Posterior vena cava (tissue), 2 donors: Measurements from ENCODE around the gene ADORA3. TPM values are rescaled to one million over a fixed set of nuclear protein-coding genes. Genes with fewer than 3 reads are reported as not detected.

Experiments
- DNase-seq: peaks from one replicate; pipeline ENCODE4 v3.0.0-alpha.2; 2020; ENCODE audit warnings: low spot score
- intact Hi-C, 2 donors: fragments of 100-400 bp; cut with DNase I; formaldehyde crosslinking; loops; one replicate each; pipeline versions ENCODE4 v1.14.1 to v1.14.2; 2022 to 2023
- total RNA-seq, 2 donors: library from RNA; stranded (reverse); fragmentation: NEBNext Ultra II Directional; extraction: Animal tissue kit (Norgen Biotek cat#: 25700); gene quantifications; one replicate each; pipeline ENCODE4 v1.2.1, GENCODE V29; 2021
- donor health status: DM: yes; HTN: yes; CAD: no.
- donor health status: DM: yes; HTN: yes; CAD: no.

The ADORA3 gene
- total RNA-seq, 2 donors from 2014 or later = 10.3 to 17.5 TPM

DNA sequence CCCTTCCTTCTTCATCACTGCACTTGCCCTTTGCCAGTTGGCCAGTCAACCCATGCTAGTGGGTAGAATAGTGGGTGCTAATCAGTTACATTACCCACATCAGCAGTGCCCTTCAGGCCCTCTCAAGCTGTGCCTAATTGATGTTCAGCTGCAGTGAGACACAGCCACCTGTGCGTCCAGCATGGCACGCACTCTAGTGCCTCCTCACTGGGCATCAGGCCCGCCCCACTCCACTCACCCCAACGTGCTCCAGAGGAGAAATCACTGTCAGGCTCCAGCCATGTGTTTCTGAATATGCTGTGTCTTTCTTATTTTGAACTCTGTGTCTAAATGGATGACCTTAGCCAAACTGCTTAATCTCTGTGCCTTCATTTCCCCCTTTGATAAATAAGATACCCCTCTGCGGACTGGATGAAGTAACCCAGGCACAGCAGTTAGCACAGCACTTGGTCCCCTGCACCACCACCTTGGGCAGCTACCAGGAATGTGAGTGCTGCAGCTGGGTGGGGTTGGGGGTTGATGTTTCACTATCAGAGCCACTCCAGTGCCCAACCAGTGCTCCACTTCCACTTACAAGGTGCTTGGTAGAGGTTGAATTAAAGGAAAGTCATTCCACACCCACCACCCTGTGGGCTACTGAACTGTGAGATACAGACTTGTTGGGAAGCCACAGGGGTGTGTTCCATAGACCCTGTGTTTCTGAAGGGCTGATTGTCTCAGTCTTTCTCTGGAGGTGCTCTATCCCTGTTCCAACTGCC lies 8.9 kb upstream of the ADORA3 start:
- intact Hi-C loops = no loop called here
- no peak for DNase-seq

DNA sequence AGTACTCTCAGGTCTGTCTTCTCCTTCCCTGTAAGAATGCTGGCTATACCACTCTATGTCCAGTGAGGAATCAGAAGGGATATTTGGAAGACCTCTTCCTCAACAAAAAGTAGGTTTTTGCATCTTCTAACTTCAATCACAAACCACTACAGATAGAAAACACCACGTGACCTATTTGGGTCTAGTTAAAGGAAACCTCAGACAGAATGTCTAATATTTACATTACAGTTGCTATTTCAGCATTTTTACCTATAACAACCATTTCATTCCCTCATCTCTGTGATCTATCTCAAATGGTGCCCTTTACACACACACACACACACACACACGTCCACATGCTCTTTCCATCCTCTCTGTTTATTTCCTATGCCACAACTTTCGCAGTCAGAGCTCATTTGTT lies 7.9 kb upstream of the ADORA3 start:
- intact Hi-C loops = no loop called here
- no peak for DNase-seq

DNA sequence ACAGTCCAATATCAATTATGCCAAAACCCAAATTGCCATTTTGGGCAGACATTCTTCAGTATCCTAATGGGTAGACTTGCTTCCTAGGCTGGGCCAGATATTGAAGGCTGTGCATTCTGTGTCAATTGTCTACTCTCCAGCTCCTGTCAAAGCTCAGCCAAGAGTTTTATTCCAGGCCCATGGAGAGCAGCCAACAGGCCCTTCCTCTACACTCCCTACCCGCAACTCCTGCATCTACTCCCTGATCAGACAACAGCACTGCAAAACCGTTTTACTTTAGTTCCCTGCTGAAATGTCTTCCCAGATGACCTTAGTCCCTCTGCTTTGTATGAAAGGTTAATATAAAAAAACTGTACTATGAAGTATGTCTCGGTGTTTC lies 6.6 kb upstream of the ADORA3 start:
- intact Hi-C loops = loop anchor here in 1 of 2 donors (5.0 to 10.0 kb wide), 2 partner anchors 147 to 235 kb away; no protein-coding TSS in a partner anchor
- no peak for DNase-seq

DNA sequence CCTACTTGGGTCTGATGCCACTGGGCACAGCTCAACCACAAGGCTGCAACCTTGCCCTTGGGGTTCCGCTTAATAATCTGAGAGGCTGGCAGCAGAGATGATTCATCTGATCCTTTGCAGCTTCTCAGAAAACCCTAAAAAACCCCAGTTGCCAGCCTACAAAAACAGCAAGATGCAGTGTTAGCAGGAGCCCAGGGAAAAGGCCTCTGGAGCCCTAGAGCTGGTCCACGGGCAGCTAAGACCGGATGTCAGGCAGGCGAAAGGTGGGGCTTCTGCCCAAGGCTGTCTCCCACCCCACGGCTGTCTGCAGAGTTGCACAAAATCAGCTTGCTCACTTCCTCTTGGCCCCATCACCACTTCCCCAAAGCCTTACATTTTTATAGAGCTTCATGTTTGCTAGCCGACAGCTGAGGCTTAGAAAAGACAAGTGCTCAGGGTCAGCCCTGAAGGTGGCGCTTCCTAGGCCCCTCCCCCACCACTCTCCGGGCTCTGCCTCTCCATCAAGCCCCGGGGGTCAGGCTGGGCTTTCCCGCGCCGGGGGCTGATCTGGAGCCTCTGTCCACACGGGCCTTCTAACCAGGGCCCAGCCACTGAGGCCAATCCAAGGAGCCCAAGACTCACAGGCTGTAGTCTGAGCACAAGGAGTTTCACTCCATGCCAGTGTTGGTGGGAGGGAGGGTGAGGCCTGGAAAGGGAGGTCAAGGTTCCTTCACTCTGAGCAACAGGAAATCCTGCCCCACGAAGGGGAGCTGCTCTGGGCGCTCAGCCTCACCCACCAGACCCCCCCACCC lies 4.2 kb upstream of the ADORA3 start:
- peak; percentile 94 for DNase-seq

DNA sequence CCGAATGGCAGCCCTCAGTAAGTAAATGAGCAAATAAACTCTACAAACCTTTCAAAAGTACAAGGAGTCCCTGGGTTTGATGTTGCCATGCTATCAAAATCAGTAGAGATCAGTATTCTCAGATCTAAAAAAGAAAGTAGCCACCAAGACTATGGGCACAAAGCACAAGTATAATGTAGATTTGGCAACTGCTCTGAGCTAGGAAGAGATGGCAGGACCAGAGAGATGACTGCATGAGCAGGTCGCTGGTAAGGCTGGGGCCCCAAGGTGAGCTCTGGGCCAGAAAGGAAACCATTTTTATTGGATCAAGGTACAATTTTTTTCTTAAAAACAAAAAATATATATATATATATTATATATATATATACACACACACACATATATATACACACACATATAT lies 3.1 kb upstream of the ADORA3 start:
- intact Hi-C loops = loop anchor here in 1 of 2 donors (5.0 to 10.0 kb wide), 2 partner anchors 151 to 238 kb away; no protein-coding TSS in a partner anchor
- no peak for DNase-seq

More for the DNA sequence above, 4.2 kb upstream of the ADORA3 start:
- intact Hi-C loops = loop anchor here in 1 of 2 donors (5.0 to 10.0 kb wide), 2 partner anchors 150 to 237 kb away; no protein-coding TSS in a partner anchor

DNA sequence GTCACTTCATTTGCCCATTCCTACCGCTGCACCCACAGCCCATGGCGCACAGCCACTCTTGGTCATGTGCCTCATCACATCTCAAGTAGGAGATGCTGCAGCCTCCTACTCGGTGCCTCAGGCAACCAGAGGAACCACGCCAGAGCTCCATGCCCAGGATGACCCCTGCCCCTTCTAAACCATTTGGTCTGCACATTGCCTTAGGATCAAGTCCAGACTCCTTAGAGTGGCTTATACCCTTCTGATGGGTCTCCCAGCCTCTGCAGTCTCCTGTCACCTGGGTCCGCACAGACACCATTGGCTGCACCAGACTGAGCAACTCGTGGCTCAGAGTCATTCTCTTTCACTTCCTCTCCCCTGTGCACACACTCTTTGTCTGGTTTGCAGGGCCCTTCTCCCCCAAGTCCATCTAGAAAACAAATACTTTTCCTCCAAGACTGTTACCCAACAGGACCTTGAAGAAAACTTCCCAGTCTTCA lies 2.2 kb upstream of the ADORA3 start:
- intact Hi-C loops = loop anchor here in 1 of 2 donors (5.0 to 10.0 kb wide), 2 partner anchors 152 to 239 kb away; no protein-coding TSS in a partner anchor
- no peak for DNase-seq

DNA sequence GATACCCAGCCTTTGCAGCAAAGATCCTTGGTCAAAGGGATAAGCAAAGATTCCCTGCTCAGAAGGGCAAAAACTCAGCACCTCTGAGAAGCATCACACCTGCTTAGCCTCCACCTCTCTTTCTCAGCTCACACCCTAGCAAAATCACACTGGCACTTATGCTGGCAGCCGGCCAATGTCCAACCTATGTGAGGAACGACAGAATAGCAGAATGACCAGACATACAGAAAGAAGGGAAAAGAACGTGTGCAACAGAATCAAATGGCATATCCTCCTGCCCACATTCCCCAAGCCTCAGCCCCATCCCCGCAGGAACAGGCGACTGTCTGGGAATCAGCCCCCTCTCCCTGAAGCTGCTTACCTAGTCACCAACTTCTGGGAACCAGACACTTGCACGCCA lies 664 bp upstream of the ADORA3 start:
- DNase-seq = no peak
- intact Hi-C loops = loop anchor here in 1 of 2 donors (10.0 kb wide), 1 partner anchor 241 kb away; no protein-coding TSS in a partner anchor

DNA sequence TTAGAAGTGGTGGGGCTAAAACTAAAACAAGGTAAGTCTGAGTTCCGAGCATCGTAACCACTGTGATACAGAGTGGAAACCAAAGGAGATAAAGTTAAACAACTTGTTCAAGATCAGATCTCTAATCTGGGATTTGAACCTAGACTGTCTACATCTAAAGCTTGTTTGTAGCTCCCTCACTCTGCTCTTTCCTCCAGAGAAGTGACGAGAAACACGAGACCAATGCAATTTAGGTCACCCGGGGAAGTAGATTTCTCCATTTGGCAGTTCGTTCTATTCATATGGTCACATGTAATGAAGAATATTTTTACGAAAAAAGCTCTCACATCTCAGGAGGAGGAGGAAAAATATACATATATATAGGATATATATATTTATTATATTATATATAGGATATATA lies 1.8 kb downstream of the ADORA3 start:
- DNase-seq = no peak
- intact Hi-C loops = loop anchor here in 1 of 2 donors (10.0 kb wide), 1 partner anchor 243 kb away; no protein-coding TSS in a partner anchor

DNA sequence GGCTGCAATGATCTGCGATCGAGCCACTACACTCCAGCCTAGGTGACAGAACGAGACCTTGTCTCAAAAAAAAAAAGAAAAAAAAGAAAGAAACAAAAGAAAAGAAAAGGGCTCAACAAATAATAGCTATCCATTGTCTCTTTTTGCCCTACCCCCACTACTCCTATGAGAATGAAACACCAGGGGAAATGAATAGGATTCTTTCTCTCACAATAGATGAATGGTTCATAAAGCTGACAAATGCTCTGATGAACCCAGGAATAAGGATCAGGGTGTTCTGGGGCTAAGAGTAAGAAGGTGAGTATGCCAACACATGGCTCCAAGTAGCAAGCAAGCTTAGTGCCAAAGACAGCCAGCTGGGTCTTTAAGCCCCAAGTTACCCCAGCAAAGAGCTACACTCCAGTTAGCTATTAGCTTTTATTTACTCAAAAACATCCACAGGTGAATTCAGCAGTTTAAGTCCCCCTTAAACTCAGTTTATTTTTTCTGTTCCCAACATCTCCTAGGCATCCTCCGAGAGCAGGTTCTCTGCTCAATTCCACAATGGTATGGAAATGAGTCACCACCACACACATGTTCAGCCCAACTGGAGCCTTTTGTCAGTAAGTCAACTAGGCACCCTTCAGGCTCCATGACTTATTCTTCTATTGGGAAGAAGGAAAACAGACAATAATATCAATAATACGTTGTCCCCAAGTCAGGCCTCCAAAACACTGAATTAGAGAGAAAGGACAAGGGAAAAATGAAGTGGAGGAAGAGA lies 4.2 kb downstream of the ADORA3 start:
- DNase-seq = no peak
- intact Hi-C loops = no loop called here

DNA sequence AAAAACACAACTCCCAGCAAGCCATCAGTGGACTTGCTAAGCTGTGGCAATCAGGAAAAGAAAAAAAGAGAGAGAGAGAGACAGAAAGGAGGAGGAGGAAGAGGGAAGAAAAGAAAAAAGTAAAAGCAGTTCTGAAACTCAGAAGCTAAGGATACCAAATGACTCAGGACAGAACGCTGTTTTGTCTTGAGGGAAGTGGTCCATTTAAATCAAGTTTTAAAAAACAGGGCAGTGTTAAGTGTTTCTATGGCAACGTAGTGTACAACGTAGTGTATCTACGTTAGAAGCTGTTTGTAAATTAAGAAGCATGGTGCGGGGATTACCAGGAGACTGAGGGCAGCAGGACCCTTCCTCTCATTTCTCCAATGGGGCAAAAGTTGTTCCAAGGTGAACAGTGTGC lies 5.8 kb downstream of the ADORA3 start:
- no peak for DNase-seq
- intact Hi-C loops = no loop called here

DNA sequence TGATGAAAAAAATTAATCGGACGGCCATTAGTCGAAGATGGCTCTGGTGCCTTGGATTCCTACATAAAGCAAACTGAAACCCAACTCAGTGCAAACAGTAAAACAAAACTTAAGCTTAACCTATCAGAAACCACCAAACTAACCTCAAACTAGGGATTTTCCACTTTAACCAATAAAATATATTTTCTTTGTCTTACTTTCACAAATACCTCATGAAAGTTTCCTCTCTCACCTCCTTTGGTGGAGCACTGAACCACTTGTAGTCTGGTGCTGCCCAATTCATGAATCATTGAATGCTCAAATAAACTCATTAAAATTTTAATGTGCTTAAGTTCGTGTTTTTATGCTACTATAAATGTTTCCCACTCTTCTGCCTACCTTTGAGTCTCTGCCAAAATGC lies 7.0 kb downstream of the ADORA3 start:
- DNase-seq = no peak
- intact Hi-C loops = no loop called here

DNA sequence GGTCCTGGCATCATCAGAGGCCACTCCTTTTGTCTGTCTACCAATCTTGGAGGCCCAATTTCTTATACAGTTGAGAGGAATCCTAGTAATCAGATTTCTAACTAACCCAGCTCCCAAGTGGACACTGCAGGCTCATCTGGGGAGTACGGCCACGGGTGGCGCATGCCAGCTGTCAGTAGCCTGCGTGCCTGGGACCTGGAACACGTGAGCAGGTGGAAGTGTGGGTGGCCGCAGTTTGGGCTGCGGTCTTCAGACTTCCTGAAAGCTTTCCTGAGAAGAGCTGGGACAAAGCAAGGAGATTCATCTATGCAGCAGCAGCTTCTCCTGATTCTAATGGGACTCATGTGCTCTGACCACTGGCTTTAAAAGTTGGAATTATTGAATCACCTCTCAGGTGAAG lies 12.4 kb downstream of the ADORA3 start:
- intact Hi-C loops = no loop called here
- no peak for DNase-seq

DNA sequence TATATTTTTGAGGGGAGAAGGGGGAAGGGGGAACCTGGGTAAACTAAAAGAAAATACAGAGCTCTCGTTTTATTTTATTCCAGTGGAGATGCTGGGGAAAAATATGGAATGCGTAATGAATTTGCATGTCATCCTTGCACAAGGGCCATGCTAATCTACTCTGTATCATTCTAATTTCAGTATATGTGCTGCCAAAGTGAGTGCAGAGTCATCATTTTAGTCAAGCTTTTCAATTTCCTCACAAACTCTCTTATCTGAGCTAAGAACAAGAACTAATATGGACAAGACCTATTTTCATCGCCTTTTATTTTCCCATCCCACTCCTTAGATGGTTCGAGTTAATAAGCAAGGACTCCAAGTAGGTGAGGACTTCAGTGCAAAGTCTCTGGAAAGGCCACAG lies 13.2 kb downstream of the ADORA3 start:
- intact Hi-C loops = no loop called here
- no peak for DNase-seq

DNA sequence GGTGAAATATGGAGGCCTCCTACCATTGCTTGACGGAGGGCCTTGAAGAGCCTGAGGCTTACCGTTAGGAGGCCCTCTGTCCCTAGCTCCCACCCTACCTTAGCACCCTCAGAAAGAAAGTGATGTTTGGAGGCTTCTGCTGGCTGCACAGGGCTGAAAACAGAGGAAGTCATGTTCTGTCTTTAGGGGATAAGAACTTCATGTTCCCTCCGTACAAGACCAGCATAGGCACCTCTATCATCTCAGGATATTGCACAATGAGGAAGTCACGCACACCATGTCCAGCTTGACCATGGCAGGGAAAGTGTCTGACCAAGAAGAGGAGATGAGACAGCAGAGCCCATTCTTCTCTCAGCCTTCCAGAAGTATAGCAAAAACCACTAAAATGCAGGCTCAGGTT lies 13.8 kb downstream of the ADORA3 start:
- intact Hi-C loops = loop anchor here in 1 of 2 donors (10.0 kb wide), 1 partner anchor 265 kb away; the partner anchor contains the start of gene DDX20

DNA sequence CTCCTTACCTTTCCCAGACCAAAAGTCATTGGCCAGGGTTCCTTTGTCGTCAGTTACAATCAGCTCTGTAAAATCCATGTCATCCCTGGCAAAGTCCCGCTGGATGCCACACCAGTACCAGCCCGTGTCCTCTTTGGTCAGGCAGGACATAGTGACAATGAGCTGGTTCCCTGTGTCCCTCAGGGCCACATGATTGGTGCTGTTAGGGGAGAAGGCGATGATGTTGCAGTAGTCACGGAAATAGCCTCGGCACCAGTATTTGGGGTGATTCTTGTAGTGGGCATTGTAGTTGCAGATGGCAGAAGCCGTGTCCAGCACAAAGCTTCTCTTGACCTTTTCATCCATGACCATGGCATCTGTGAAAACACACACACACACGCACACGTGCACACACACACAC lies 14.8 kb downstream of the ADORA3 start:
- intact Hi-C loops = loop anchor here in 1 of 2 donors (10.0 kb wide), 1 partner anchor 266 kb away; the partner anchor contains the start of gene DDX20
- no peak for DNase-seq

More for the DNA sequence above, 13.8 kb downstream of the ADORA3 start:
- no peak for DNase-seq

DNA sequence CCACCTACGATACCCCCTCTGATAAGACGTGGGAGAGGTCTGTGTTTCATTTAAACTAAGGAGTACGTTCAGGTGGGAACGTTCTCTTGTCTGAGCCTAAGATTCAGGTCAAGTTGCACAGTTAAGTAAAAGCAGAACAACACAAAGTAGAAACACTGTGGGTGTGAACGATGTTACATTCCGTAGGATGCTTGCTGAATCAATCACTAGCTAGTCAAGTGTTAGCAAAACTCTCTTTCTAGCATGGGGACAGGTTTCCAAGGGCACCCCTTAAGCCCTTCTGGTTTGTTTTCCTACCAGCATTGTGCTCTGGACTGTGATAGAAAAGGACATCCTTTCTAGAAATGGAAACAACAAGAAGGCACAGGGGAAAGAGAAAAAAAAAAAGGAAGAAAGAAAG lies 16.3 kb downstream of the ADORA3 start:
- intact Hi-C loops = loop anchor here in 1 of 2 donors (10.0 kb wide), 1 partner anchor 268 kb away; the partner anchor contains the start of gene DDX20
- no peak for DNase-seq

DNA sequence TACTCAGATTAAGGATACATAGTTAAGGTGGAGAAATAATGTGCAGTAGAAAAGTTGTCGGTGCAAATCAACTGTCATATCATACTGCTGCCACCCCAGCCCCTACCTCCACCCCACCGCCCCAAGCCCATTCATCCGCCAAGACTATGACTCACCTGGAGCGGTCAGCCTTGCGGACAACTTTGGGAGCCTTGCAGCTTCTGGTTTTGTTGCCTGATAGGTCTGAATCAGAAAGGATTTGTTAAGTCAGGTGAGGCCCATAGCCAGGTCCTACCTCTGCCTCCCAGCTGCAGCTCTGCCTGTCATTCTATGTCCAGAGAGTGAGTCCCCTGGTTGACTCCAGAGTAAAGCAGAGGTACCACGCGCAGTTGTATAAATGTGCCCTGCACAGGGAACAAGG lies 17.0 kb downstream of the ADORA3 start:
- intact Hi-C loops = loop anchor here in 1 of 2 donors (10.0 kb wide), 1 partner anchor 268 kb away; the partner anchor contains the start of gene DDX20
- DNase-seq = no peak

DNA sequence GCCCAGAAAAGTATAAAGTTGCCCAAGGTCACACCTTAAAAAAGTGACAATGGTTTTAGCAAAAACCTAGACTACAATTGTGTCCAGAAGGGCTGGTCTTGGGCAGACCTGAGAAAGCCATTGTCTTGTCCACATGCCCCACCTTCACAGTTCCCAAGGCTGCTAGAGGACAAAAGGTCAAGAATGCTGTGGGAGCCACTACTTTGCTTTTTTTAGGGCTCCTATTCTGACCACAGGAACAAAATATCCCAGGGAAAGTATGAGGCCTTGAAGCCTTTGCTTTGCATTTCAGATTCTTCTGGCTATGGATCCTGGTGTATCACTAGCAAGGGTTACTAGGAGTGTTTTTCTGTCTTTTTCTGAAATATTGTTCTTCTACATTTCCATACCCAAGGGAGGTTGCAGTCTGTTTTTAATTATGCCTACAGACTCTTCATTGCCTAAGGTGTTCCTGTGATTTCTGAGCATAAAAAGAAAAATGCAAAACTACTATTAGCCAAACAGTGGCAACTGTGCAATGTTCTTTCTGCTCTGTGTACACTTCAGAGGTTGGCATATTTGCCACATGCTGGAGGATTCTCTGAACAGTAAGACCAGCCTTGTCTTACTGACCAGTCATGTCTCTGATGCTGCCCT lies 18.9 kb downstream of the ADORA3 start:
- DNase-seq = no peak
- intact Hi-C loops = loop anchor here (5.0 to 10.0 kb wide), 2 partner anchors 270 to 283 kb away; partner anchors contain the start of gene DDX20 (in 1 of the 2)
